ENCODE results near the gene NOP14. TPM values are rescaled to one million over a fixed set of nuclear protein-coding genes. Genes with fewer than 3 reads are reported as not detected.

Gene NOP14
- total and polyA plus RNA-seq, 8 donors = 11.7 to 68.7 (median 18.1) TPM

DNA sequence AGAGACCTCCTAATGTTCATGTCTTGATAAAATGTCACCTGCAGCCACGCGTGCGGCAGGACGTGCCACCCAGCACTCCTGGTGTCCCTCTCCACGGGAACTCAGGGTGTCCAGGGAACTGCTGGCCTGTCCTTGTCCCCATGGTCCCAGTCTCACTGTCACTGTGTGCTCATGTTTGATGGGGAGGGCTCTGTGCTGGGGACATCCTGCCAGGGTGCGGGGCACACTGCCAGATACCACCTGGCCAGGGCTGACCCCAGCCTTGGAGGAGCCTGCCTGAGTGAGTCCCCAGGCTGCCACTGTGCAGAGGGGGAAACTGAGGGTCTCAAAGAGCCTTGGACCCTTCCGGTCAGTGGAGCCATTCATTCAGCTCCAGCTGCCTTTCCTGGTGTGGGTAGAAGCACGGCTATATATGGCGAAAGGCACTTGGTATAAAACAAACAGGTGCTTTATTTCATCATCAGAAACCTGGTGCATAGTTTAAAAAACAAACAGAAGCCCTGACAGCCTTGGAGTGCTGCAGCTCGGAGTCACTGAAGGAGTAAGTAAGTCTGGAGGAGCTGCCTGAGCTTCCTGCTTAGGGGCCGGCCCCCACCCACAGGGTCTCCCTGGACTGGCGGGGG lies 33.0 kb downstream of the NOP14 start:
- peaks cover 47 to 72% (median 68%) of the 10 kb centered on the region in 4 donors for H3K36me3 ChIP-seq
- intact Hi-C loops (cut with DNase I; ENCODE audit: low total_unique reads) = loop anchor here (10.0 kb wide), 1 partner anchor 165 kb away; no protein-coding TSS in a partner anchor

DNA sequence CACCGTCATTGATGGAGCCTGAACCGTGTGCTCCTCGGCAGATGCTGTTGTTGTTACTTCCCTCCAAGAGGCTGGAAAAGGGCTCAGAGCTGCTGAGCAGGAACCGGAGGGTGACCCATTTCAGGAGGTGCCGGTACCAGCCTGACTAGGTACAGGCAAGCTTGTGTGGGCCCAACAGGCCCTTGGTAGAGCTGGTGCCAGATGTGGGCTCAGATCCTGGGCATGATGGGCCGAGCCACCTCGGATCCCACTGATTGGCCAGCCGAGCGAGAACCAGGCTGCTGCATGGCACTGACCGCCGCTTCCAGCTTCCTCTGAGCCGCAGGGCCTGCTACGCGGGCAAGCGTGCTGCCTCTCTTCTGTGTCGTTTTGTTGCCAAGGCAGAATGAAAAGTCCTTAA lies 33.7 kb downstream of the NOP14 start:
- Histone ChIP-seq H3K4me1 (peaks cover 42 to 70% (median 55%) of the 10 kb centered on the region in 4 donors), H3K9me3 (no peaks in the 10 kb centered on the region), H3K36me3 (peaks cover 55 to 80% (median 76%) of the 10 kb centered on the region in 4 donors), H3K27ac (peak overlapping the region in 4 of 5 donors; percentile 94 to 99 (median 96)), H3K4me3 (no peak overlapping the region), H3K27me3 (no peaks in the 10 kb centered on the region)
- intact Hi-C loops (cut with DNase I; ENCODE audit: low total_unique reads) = no loop called here
- no peak for TF ChIP-seq EP300 (IDR thresholded peaks at IDR 0.05)
- TF ChIP-seq POLR2A (IDR thresholded peaks at IDR 0.05) = no peak
- TF ChIP-seq, protein P1, sequence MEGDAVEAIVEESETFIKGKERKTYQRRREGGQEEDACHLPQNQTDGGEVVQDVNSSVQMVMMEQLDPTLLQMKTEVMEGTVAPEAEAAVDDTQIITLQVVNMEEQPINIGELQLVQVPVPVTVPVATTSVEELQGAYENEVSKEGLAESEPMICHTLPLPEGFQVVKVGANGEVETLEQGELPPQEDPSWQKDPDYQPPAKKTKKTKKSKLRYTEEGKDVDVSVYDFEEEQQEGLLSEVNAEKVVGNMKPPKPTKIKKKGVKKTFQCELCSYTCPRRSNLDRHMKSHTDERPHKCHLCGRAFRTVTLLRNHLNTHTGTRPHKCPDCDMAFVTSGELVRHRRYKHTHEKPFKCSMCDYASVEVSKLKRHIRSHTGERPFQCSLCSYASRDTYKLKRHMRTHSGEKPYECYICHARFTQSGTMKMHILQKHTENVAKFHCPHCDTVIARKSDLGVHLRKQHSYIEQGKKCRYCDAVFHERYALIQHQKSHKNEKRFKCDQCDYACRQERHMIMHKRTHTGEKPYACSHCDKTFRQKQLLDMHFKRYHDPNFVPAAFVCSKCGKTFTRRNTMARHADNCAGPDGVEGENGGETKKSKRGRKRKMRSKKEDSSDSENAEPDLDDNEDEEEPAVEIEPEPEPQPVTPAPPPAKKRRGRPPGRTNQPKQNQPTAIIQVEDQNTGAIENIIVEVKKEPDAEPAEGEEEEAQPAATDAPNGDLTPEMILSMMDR (IDR thresholded peaks at IDR 0.05) = no peak
- peak in 1 of 3 donors; percentile 12 for TF ChIP-seq POLR2AphosphoS5 (IDR thresholded peaks at IDR 0.05)
- DNase-seq = peak in 1 of 2 donors; percentile 24
- 85 to 92% (median 86%) methylated on average over 12 to 16 of the region's 16 CpGs for WGBS, 5 donors

More for the DNA sequence above, 33.0 kb downstream of the NOP14 start:
- Histone ChIP-seq H3K27ac (peak overlapping the region; percentile 84 to 99 (median 94)), H3K27me3 (no peaks in the 10 kb centered on the region), H3K4me1 (peaks cover 43 to 64% (median 52%) of the 10 kb centered on the region in 4 donors), H3K9me3 (no peaks in the 10 kb centered on the region), H3K4me3 (peak overlapping the region in 1 of 4 donors; percentile 11)
- WGBS, 5 donors = 49 to 65% (median 55%) methylated on average over 12 of the region's 12 CpGs
- peak; percentile 50 to 75 for DNase-seq
- no peak for TF ChIP-seq EP300 (IDR thresholded peaks at IDR 0.05)
- TF ChIP-seq POLR2A (IDR thresholded peaks at IDR 0.05) = no peak
- TF ChIP-seq, protein P1 (IDR thresholded peaks at IDR 0.05) = no peak
- TF ChIP-seq POLR2AphosphoS5 (IDR thresholded peaks at IDR 0.05) = no peak

DNA sequence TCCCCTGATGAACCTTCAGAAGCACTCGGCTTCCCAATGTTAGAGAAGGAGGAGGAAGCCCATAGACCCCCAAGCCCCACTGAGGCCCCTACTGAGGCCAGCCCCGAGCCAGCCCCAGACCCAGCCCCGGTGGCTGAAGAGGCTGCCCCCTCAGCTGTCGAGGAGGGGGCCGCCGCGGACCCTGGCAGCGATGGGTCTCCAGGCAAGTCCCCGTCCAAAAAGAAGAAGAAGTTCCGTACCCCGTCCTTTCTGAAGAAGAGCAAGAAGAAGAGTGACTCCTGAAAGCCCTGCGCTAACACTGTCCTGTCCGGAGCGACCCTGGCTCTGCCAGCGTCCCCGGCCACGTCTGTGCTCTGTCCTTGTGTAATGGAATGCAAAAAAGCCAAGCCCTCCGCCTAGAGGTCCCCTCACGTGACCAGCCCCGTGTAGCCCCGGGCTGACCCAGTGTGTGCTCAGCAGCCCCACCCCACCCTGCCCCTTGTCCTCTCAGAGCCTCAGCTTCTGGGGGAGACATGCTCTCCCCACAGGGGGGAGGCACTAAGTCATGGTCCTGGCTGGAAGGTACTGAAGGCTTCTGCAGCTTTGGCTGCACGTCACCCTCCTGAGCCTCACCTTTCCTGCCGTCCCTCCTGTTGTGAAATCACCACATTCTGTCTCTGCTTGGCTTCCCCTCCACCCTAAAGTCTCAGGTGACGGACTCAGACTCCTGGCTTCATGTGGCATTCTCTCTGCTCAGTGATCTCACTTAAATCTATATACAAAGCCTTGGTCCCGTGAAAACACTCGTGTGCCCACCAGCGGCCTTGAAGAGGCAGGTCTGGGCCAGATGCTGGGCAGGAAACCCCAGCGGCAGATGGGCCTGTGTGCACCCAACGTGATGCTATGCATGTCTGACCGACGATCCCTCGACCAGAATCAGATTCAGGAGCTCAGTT lies 34.7 kb downstream of the NOP14 start:
- Histone ChIP-seq H3K36me3 (peaks cover 65 to 89% (median 86%) of the 10 kb centered on the region in 4 donors), H3K9me3 (no peaks in the 10 kb centered on the region), H3K27me3 (no peaks in the 10 kb centered on the region), H3K4me3 (no peak overlapping the region), H3K27ac (peak overlapping the region in 3 of 5 donors; percentile 17 to 99 (median 31)), H3K4me1 (peaks cover 38 to 73% (median 55%) of the 10 kb centered on the region in 4 donors)
- TF ChIP-seq EP300 (IDR thresholded peaks at IDR 0.05) (no peak), POLR2A (IDR thresholded peaks at IDR 0.05) (no peak), POLR2AphosphoS5 (IDR thresholded peaks at IDR 0.05) (no peak)
- TF ChIP-seq, protein P1 (IDR thresholded peaks at IDR 0.05) = no peak
- DNase-seq = peak; percentile 21 to 62
- intact Hi-C loops (cut with DNase I; ENCODE audit: low total_unique reads) = no loop called here
- 80 to 88% (median 82%) methylated on average over 27 to 32 of the region's 32 CpGs for WGBS, 5 donors

DNA sequence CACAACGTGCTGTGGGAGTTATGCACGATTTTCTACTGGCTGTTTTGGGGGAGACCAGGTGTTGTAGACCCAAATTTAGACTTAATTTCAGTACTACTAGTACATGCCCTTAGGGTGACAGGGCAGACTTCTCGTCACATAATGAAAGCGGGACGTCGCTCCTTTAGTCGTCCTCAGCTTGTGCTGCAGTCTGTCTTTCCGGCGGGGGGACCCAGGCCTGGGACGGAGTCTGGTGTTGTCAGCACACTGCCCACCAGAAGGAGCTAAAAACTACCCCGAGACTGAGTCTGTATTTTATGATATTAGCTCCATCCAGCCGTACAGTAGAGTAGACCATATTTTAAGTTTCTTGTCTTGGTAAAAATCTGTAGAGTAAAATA lies 35.5 kb downstream of the NOP14 start:
- intact Hi-C loops (cut with DNase I; ENCODE audit: low total_unique reads) = no loop called here
- Histone ChIP-seq H3K27ac (no peak overlapping the region), H3K9me3 (no peaks in the 10 kb centered on the region), H3K4me3 (no peak overlapping the region), H3K27me3 (no peaks in the 10 kb centered on the region), H3K36me3 (peaks cover 71 to 98% (median 94%) of the 10 kb centered on the region in 4 donors), H3K4me1 (peaks cover 37 to 73% (median 54%) of the 10 kb centered on the region in 4 donors)
- DNase-seq = no peak
- WGBS, 5 donors = 92 to 95% (median 94%) methylated on average over 12 of the region's 12 CpGs
- TF ChIP-seq POLR2A (IDR thresholded peaks at IDR 0.05) (no peak), POLR2AphosphoS5 (IDR thresholded peaks at IDR 0.05) (no peak), EP300 (IDR thresholded peaks at IDR 0.05) (no peak)
- TF ChIP-seq, protein P1 (IDR thresholded peaks at IDR 0.05) = no peak

Data from stomach (tissue), 9 donors.